Neural cell (in vitro differentiated cells): ENCODE measurements around the gene OR2J1. TPM values are rescaled to one million over a fixed set of nuclear protein-coding genes. Genes with fewer than 3 reads are reported as not detected.

Experiments
- H2AFZ ChIP-seq: fragments of 200-600, 300-800 bp; sonication (generic), shearing (Covaris generic); 2 replicates; pipeline ENCODE4 v1.6.0; 2014; ENCODE audit warnings: low read depth, mild to moderate bottlenecking, antibody characterized with exemption, low read length, moderate library complexity
- H3F3A ChIP-seq: fragments of 200-600 bp; shearing (Covaris generic); 2 replicates; pipeline ENCODE4 v1.6.1; 2016; ENCODE audit warnings: mild to moderate bottlenecking, moderate library complexity, mixed read lengths, antibody characterized with exemption, low read length; ENCODE audit not compliant: insufficient read depth, poor library complexity, severe bottlenecking
- H3K27ac ChIP-seq: fragments of 200-600, 300-800 bp; sonication (generic), shearing (Covaris generic); 2 replicates; pipeline ENCODE4 v1.5.1; 2014; ENCODE audit warnings: mild to moderate bottlenecking, low read length, moderate library complexity
- H3K27me3 ChIP-seq: fragments of 300-800, 200-600 bp; sonication (generic), shearing (Covaris generic); 2 replicates; pipeline ENCODE4 v1.6.0; 2014; ENCODE audit warnings: mild to moderate bottlenecking, low read depth, low read length, moderate library complexity; ENCODE audit not compliant: insufficient read depth
- H3K36me3 ChIP-seq: fragments of 300-800, 200-600 bp; sonication (generic), shearing (Covaris generic); 2 replicates; pipeline ENCODE4 v1.5.1; 2014; ENCODE audit warnings: mild to moderate bottlenecking, antibody characterized with exemption, low read length, moderate library complexity; ENCODE audit not compliant: insufficient read depth
- H3K4me2 ChIP-seq: fragments of 300-800, 200-600 bp; sonication (generic), shearing (Covaris generic); 2 replicates; pipeline ENCODE4 v1.6.0; 2014; ENCODE audit warnings: mild to moderate bottlenecking, low read length
- H3K4me3 ChIP-seq: fragments of 300-800, 200-600 bp; sonication (generic), shearing (Covaris generic); 2 replicates; pipeline ENCODE4 v1.5.1; 2014; ENCODE audit warnings: mild to moderate bottlenecking, low read length, moderate library complexity
- H3K79me2 ChIP-seq: fragments of 200-600 bp; shearing (Covaris generic); replicated peaks from 2 replicates; pipeline ENCODE4 v1.6.0; 2014; ENCODE audit warnings: mild to moderate bottlenecking, low read length, moderate library complexity; ENCODE audit not compliant: insufficient read depth
- H3K9ac ChIP-seq: fragments of 300-800, 200-600 bp; sonication (generic), shearing (Covaris generic); 2 replicates; pipeline ENCODE4 v1.6.1; 2016; ENCODE audit warnings: mild to moderate bottlenecking, low read length, mixed read lengths
- H3K9me2 ChIP-seq: fragments of 200-600 bp; shearing (Covaris generic); 2 replicates; pipeline ENCODE4 v1.6.1; 2016; ENCODE audit warnings: mild to moderate bottlenecking, low read length, mixed read lengths; ENCODE audit not compliant: insufficient read depth
- H3K9me3 ChIP-seq: fragments of 200-600, 300-800 bp; sonication (generic), shearing (Covaris generic); 2 replicates; pipeline ENCODE4 v1.6.1; 2016; ENCODE audit warnings: mild to moderate bottlenecking, mixed run types, low read length, moderate library complexity, mixed read lengths
- H4K20me1 ChIP-seq: fragments of 200-600 bp; shearing (Covaris generic); 2 replicates; pipeline ENCODE4 v1.6.1; 2016; ENCODE audit warnings: mild to moderate bottlenecking, mixed run types; ENCODE audit not compliant: insufficient read depth
- CTCF ChIP-seq: fragments of 450-650 bp; IDR thresholded peaks from 2 replicates; pipeline ENCODE4 v1.5.1; 2014; ENCODE audit warnings: antibody characterized with exemption, mild to moderate bottlenecking, moderate library complexity; ENCODE audit not compliant: poor library complexity, severe bottlenecking
- EP300 ChIP-seq: fragments of 450-650 bp; conservative IDR thresholded peaks from 2 replicates; pipeline ENCODE4 v1.6.1; 2014; ENCODE audit warnings: antibody characterized with exemption, mild to moderate bottlenecking, moderate library complexity; ENCODE audit not compliant: poor library complexity, severe bottlenecking
- EZH2 ChIP-seq: fragments of 200-600, 300-800 bp; shearing (Covaris generic), sonication (generic); IDR thresholded peaks from 2 replicates; pipeline ENCODE4 v1.6.1; 2014; ENCODE audit warnings: antibody characterized with exemption, low read length, borderline replicate concordance, mild to moderate bottlenecking; ENCODE audit not compliant: insufficient read depth, poor library complexity, severe bottlenecking
- MXI1 ChIP-seq: fragments of 450-650 bp; conservative IDR thresholded peaks from 2 replicates; pipeline ENCODE4 v1.6.1; 2014; ENCODE audit warnings: antibody characterized with exemption, mild to moderate bottlenecking; ENCODE audit not compliant: poor library complexity, severe bottlenecking
- POLR2AphosphoS5 ChIP-seq: IDR thresholded peaks from 2 replicates; pipeline ENCODE4 v1.6.1; 2012
- RAD21 ChIP-seq: fragments of 450-650 bp; conservative IDR thresholded peaks from 2 replicates; pipeline ENCODE4 v1.6.1; 2014; ENCODE audit warnings: antibody characterized with exemption, mild to moderate bottlenecking, moderate library complexity
- REST ChIP-seq: IDR thresholded peaks from 2 replicates; pipeline ENCODE4 v1.6.1; 2012; ENCODE audit warnings: borderline replicate concordance
- SMC3 ChIP-seq: fragments of 450-650 bp; conservative IDR thresholded peaks from 2 replicates; pipeline ENCODE4 v1.6.1; 2014; ENCODE audit warnings: antibody characterized with exemption, mild to moderate bottlenecking, moderate library complexity; ENCODE audit not compliant: poor library complexity
- TAF1 ChIP-seq: IDR thresholded peaks from 2 replicates; pipeline ENCODE4 v1.6.1; 2012; ENCODE audit warnings: low read depth
- polyA plus RNA-seq: library from polyadenylated mRNA; depleted of rRNA; stranded (reverse); fragments of >200 nt; gene quantifications from 2 replicates; pipeline ENCODE4 v1.2.3, GENCODE V29; 2014

OR2J1 gene
- polyA plus RNA-seq, 1 donor from 2014 or later: not detected

- TF ChIP-seq CTCF (peak; percentile 14), EZH2 (no peak)
- no peak overlapping the region for H3K9ac ChIP-seq
- H3K79me2 ChIP-seq: no peaks in the 10 kb centered on the region
- H3K9me2 ChIP-seq: no peaks in the 10 kb centered on the region
- H3K4me3 ChIP-seq: no peak overlapping the region
- no peak overlapping the region for H3K27ac ChIP-seq
- H3K27me3 ChIP-seq: no peaks in the 10 kb centered on the region
- no peaks in the 10 kb centered on the region for H3F3A ChIP-seq
- H4K20me1 ChIP-seq: no peaks in the 10 kb centered on the region
- H3K9me3 ChIP-seq: no peaks in the 10 kb centered on the region
- no peak overlapping the region for H3K4me2 ChIP-seq
- no peak overlapping the region for H2AFZ ChIP-seq
- H3K36me3 ChIP-seq: no peaks in the 10 kb centered on the region
Observed at GRCh38 chr6:29071831-29072723, 27.2 kb upstream of the OR2J1 start.

- no peak overlapping the region for H3K27ac ChIP-seq
- no peaks in the 10 kb centered on the region for H3K79me2 ChIP-seq
- TF ChIP-seq TAF1: no peak
- TF ChIP-seq CTCF: no peak
- TF ChIP-seq EP300: no peak
- TF ChIP-seq RAD21: no peak
- no peak for TF ChIP-seq EZH2
- no peak for TF ChIP-seq SMC3
- TF ChIP-seq POLR2AphosphoS5: no peak
- TF ChIP-seq REST: no peak
- TF ChIP-seq MXI1: no peak
- no peak overlapping the region for H2AFZ ChIP-seq
- H3K9ac ChIP-seq: no peak overlapping the region
- H3K9me3 ChIP-seq: no peaks in the 10 kb centered on the region
- H3K4me2 ChIP-seq: no peak overlapping the region
- no peaks in the 10 kb centered on the region for H4K20me1 ChIP-seq
- H3K9me2 ChIP-seq: no peaks in the 10 kb centered on the region
- H3F3A ChIP-seq: no peaks in the 10 kb centered on the region
- no peaks in the 10 kb centered on the region for H3K27me3 ChIP-seq
- no peaks in the 10 kb centered on the region for H3K36me3 ChIP-seq
- no peak overlapping the region for H3K4me3 ChIP-seq
Observed at GRCh38 chr6:29079203-29079602, 20.1 kb upstream of the OR2J1 start.
